ENCODE data around the gene FOXE3. TPM values are rescaled to one million over a fixed set of nuclear protein-coding genes. Genes with fewer than 3 reads are reported as not detected.

The FOXE3 gene
- total RNA-seq, 1 donor from 2014 or later: not detected

DNA sequence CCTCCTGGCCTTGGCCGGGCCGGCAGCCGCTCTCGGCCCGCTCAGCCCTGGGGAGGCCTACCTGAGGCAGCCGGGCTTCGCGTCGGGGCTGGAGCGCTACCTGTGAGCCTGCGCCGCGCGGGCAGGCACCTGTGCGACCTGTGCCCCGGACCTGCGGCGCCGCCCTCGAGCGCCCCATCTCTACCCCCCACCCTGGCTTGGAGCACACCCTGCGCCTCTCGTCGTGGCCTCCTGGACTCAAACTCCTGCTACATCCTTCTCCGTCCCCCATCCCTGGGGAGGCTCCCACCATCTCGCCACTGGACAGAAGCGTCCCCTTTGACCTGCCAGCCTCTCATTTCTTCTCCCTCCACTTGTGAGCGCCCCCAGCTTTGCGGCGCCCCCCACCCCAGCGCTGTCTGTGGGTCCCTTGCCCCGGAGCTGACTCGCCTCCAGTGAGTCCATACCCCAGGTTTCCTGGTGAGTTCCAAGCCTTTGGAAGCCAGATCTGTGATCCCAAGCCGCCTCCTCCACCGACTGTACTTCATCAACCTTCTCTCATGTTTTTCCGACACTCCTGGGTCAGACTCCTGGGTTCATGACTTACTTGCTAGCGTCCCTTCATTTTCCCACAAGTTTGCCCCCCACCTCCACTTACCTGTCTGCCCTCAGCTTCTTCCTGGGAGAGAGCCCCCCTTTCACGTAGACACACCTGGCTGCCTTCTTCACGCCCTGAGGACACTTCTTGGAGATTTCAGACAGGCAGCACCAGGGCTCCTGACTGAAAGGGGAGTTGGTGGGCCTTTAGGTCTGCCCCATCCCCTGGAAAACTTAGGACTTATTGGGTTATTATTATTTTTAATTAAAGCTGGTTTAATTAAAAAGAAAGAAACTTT lies 1.3 kb downstream of the FOXE3 start:
- Mint-ChIP-seq H3K4me3 (ENCODE audit: unreplicated experiment) (no peak overlapping the region), H3K36me3 (ENCODE audit: low read depth, unreplicated experiment) (peaks cover 7% of the 10 kb centered on the region), H3K27me3 (ENCODE audit: unreplicated experiment) (peaks cover 33% of the 10 kb centered on the region), H3K27ac (ENCODE audit: unreplicated experiment) (no peak overlapping the region), H3K9me3 (ENCODE audit: unreplicated experiment) (no peaks in the 10 kb centered on the region), H3K4me1 (ENCODE audit: unreplicated experiment) (peaks cover 5% of the 10 kb centered on the region)
- no peak for TF ChIP-seq CTCF (IDR thresholded peaks at IDR 0.05; ENCODE audit: unreplicated experiment)
- no peak for DNase-seq (ENCODE audit: low spot score)

- TF ChIP-seq CTCF (IDR thresholded peaks at IDR 0.05; ENCODE audit: unreplicated experiment): no peak
- Mint-ChIP-seq H3K27ac (ENCODE audit: unreplicated experiment) (no peak overlapping the region), H3K4me1 (ENCODE audit: unreplicated experiment) (peaks cover 5% of the 10 kb centered on the region), H3K36me3 (ENCODE audit: low read depth, unreplicated experiment) (peaks cover 7% of the 10 kb centered on the region), H3K9me3 (ENCODE audit: unreplicated experiment) (no peaks in the 10 kb centered on the region), H3K4me3 (ENCODE audit: unreplicated experiment) (no peak overlapping the region), H3K27me3 (ENCODE audit: unreplicated experiment) (peaks cover 33% of the 10 kb centered on the region)
- DNase-seq (ENCODE audit: low spot score): no peak
Measured at GRCh38 chr1:47418122-47418521, 2.0 kb downstream of the FOXE3 start.

- H3K36me3 Mint-ChIP-seq (ENCODE audit: low read depth, unreplicated experiment): peaks cover 7% of the 10 kb centered on the region
- DNase-seq (ENCODE audit: low spot score): no peak
- H3K4me3 Mint-ChIP-seq (ENCODE audit: unreplicated experiment): no peak overlapping the region
- H3K27me3 Mint-ChIP-seq (ENCODE audit: unreplicated experiment): peaks cover 30% of the 10 kb centered on the region
- no peak for TF ChIP-seq CTCF (IDR thresholded peaks at IDR 0.05; ENCODE audit: unreplicated experiment)
- peaks cover 5% of the 10 kb centered on the region for H3K4me1 Mint-ChIP-seq (ENCODE audit: unreplicated experiment)
- H3K9me3 Mint-ChIP-seq (ENCODE audit: unreplicated experiment): no peaks in the 10 kb centered on the region
- H3K27ac Mint-ChIP-seq (ENCODE audit: unreplicated experiment): no peak overlapping the region
Measured at GRCh38 chr1:47418681-47419325, 2.7 kb downstream of the FOXE3 start.

DNA sequence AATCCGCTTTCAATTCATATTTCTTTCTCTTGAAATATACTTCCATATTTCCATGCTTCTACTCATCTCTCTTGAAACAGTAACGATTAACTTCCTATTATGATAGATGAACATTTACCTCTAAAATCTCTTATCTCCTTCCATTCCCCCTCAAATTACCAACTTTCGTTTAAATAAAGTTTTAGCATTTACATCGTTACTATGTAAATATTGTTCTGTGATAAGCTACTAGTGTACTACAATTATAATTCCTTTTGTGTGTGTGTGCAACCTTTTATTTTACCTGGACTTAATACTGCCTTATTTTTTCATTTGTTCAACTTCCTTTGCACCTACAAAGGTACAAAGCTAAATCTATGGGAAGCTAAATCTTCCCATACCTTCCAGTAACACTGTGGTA lies 4.5 kb downstream of the FOXE3 start:
- Mint-ChIP-seq H3K27me3 (ENCODE audit: unreplicated experiment) (peaks cover 24% of the 10 kb centered on the region), H3K4me1 (ENCODE audit: unreplicated experiment) (peaks cover 19% of the 10 kb centered on the region), H3K27ac (ENCODE audit: unreplicated experiment) (no peak overlapping the region), H3K36me3 (ENCODE audit: low read depth, unreplicated experiment) (peaks cover 7% of the 10 kb centered on the region), H3K4me3 (ENCODE audit: unreplicated experiment) (no peak overlapping the region), H3K9me3 (ENCODE audit: unreplicated experiment) (no peaks in the 10 kb centered on the region)
- DNase-seq (ENCODE audit: low spot score): no peak
- no peak for TF ChIP-seq CTCF (IDR thresholded peaks at IDR 0.05; ENCODE audit: unreplicated experiment)

DNA sequence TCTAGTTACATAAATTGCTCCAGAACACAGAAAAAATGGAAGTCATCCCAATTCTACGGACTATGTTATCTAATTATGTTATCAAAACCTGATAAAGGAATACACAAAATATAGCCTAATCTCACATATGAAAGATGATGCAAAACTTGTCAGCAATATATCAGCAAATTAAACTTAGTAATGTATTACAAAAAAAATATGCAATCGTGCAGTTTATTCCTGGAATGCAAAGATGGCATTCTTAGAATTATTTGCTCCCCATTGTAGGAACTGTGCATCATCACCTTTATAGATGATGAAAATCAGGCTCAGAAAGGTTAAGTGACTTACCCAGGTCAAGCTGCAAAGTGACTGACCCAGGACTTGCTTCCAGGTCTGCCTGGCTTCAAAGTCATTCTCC lies 7.8 kb downstream of the FOXE3 start:
- Mint-ChIP-seq H3K36me3 (ENCODE audit: low read depth, unreplicated experiment) (no peaks in the 10 kb centered on the region), H3K4me3 (ENCODE audit: unreplicated experiment) (no peak overlapping the region), H3K9me3 (ENCODE audit: unreplicated experiment) (no peaks in the 10 kb centered on the region), H3K27ac (ENCODE audit: unreplicated experiment) (no peak overlapping the region), H3K27me3 (ENCODE audit: unreplicated experiment) (peaks cover 3% of the 10 kb centered on the region), H3K4me1 (ENCODE audit: unreplicated experiment) (peaks cover 14% of the 10 kb centered on the region)
- DNase-seq (ENCODE audit: low spot score): no peak
- TF ChIP-seq CTCF (IDR thresholded peaks at IDR 0.05; ENCODE audit: unreplicated experiment): no peak

All from endothelial cell (in vitro differentiated cells).